HepG2 (cell line): ENCODE measurements around the gene PCP4L1. TPM values are rescaled to one million over a fixed set of nuclear protein-coding genes. Genes with fewer than 3 reads are reported as not detected.
A peak's percentile ranks its signal among the peaks of the same experiment; 100 is the strongest.

Experiments
- CCDC6 ChIP-seq: sonication (generic); formaldehyde crosslinking; IDR thresholded peaks from 2 replicates; pipeline ENCODE4 v1.8.1; 2022; ENCODE audit warnings: mild to moderate bottlenecking, missing genetic modification reagents, moderate library complexity
- DMAP1 ChIP-seq: IDR thresholded peaks from 2 replicates; pipeline ENCODE4 v1.6.1; 2016
- ERF ChIP-seq: IDR thresholded peaks from 2 replicates; pipeline ENCODE4 v1.6.1; 2018; ENCODE audit warnings: missing biosample characterization, missing genetic modification reagents
- HNF1A ChIP-seq, 2 experiments: sonication (generic) in 1 of 2; formaldehyde crosslinking in 1 of 2; IDR thresholded peaks; 2 replicates each; pipeline versions ENCODE4 v1.4.0 to v1.6.1; 2016 to 2020; ENCODE audit warnings: borderline replicate concordance in 1 of 2, low read depth in 1 of 2, mild to moderate bottlenecking in 1 of 2, missing genetic modification reagents in 1 of 2
- HNF4A ChIP-seq: sonication (generic); formaldehyde crosslinking; IDR thresholded peaks from 2 replicates; pipeline ENCODE4 v1.4.0; 2020; ENCODE audit warnings: missing genetic modification reagents
- HOXD1 ChIP-seq: sonication (generic); formaldehyde crosslinking; IDR thresholded peaks from 2 replicates; pipeline ENCODE4 v1.5.0; 2020; ENCODE audit warnings: missing genetic modification reagents
- MXD4 ChIP-seq: IDR thresholded peaks from 2 replicates; pipeline ENCODE4 v1.6.1; 2016; ENCODE audit warnings: mild to moderate bottlenecking, missing biosample characterization, missing genetic modification reagents
- NFKBIZ ChIP-seq: IDR thresholded peaks from 2 replicates; pipeline ENCODE4 v1.6.1; 2018; ENCODE audit warnings: missing genetic modification reagents, missing compliant biosample characterization
- RAD21 ChIP-seq: fragments of 450-650 bp; formaldehyde crosslinking; IDR thresholded peaks from 2 replicates; pipeline ENCODE4 v1.5.0; 2020; ENCODE audit warnings: mild to moderate bottlenecking
- SATB2 ChIP-seq: sonication (generic); formaldehyde crosslinking; IDR thresholded peaks from 2 replicates; pipeline ENCODE4 v1.5.0; 2020; ENCODE audit warnings: missing genetic modification reagents
- SIX1 ChIP-seq: sonication (generic); formaldehyde crosslinking; IDR thresholded peaks from 2 replicates; pipeline ENCODE4 v1.4.0; 2020; ENCODE audit warnings: missing genetic modification reagents, borderline replicate concordance
- TRIM22 ChIP-seq: fragments of 450-650 bp; IDR thresholded peaks from 2 replicates; pipeline ENCODE4 v1.6.1; 2017
- ZFP90 ChIP-seq: sonication (generic); formaldehyde crosslinking; IDR thresholded peaks from 2 replicates; pipeline ENCODE4 v1.8.0; 2022; ENCODE audit warnings: missing genetic modification reagents, mild to moderate bottlenecking, inconsistent platforms, borderline replicate concordance
- ZNF20 ChIP-seq: sonication (generic); formaldehyde crosslinking; IDR thresholded peaks from 2 replicates; pipeline ENCODE4 v1.4.0; 2020; ENCODE audit warnings: mild to moderate bottlenecking, moderate library complexity, missing genetic modification reagents
- ZNF430 ChIP-seq: sonication (generic); formaldehyde crosslinking; IDR thresholded peaks from 2 replicates; pipeline ENCODE4 v1.9.0; 2021; ENCODE audit warnings: mild to moderate bottlenecking, missing genetic modification reagents
- ZNF446 ChIP-seq: sonication (generic); formaldehyde crosslinking; IDR thresholded peaks from 2 replicates; pipeline ENCODE4 v1.5.0; 2020; ENCODE audit warnings: mild to moderate bottlenecking, missing genetic modification reagents
- ZNF501 ChIP-seq: sonication (generic); formaldehyde crosslinking; IDR thresholded peaks from 2 replicates; pipeline ENCODE4 v1.5.1; 2020; ENCODE audit warnings: mild to moderate bottlenecking, moderate library complexity, missing genetic modification reagents
- ZNF597 ChIP-seq: sonication (generic); formaldehyde crosslinking; IDR thresholded peaks from 2 replicates; pipeline ENCODE4 v1.5.0; 2020; ENCODE audit warnings: missing genetic modification reagents
- ZNF609 ChIP-seq: sonication (generic); formaldehyde crosslinking; IDR thresholded peaks from 2 replicates; pipeline ENCODE4 v1.4.0; 2020; ENCODE audit warnings: mild to moderate bottlenecking, missing genetic modification reagents, borderline replicate concordance
- ZNF879 ChIP-seq: sonication (generic); formaldehyde crosslinking; IDR thresholded peaks from 2 replicates; pipeline ENCODE4 v1.8.1; 2023; ENCODE audit warnings: missing genetic modification reagents
- polyA plus RNA-seq, 8 experiments: library from polyadenylated mRNA; depleted of rRNA in 3 of 8; stranded (reverse) in 7 of 8; unstranded in 1 of 8; fragments of >200 nt; fragmentation: Illumina TruSeq in 4 of 8; extraction: Trizol in 4 of 8; gene quantifications; 2 replicates each; pipeline versions ENCODE4 v1.2.1 to v1.2.3, GENCODE V29; 2011 to 2016; ENCODE audit warnings: low read depth in 4 of 8, missing spikeins in 1 of 8, mixed read lengths in 1 of 8; ENCODE audit not compliant: insufficient read depth in 1 of 8
- total RNA-seq, 5 experiments: library from RNA; depleted of rRNA; stranded (reverse); fragments of >200 nt; fragmentation: Illumina TruSeq; extraction: Trizol; gene quantifications; 2 replicates each; pipeline ENCODE4 v1.2.3, GENCODE V29; 2016; ENCODE audit warnings: low read depth in 1 of 5

PCP4L1 gene
- total and polyA plus RNA-seq, 2 of the 13 experiments (the other 11 are each of a cell fraction or from before 2014, with no cell fraction given), result 0.28 TPM; not detected in 1

GRCh38 chr1:161313554-161314200, 55.1 kb downstream of the PCP4L1 start (continued):
- TF ChIP-seq HNF1A (IDR thresholded peaks at IDR 0.05; ENCODE audit: low read depth), result no peak
- no peak for TF ChIP-seq HNF1A (CRISPR knock-in tag; IDR thresholded peaks at IDR 0.05; ENCODE audit: borderline replicate concordance)
- TF ChIP-seq MXD4 (CRISPR knock-in tag), result no peak; the same call in 1 of the 2 replicates
- no peak for TF ChIP-seq NFKBIZ (CRISPR knock-in tag)
- no peak for TF ChIP-seq ZFP90 (CRISPR knock-in tag)
- no peak for TF ChIP-seq SIX1 (CRISPR knock-in tag)
- no peak for TF ChIP-seq TRIM22
- TF ChIP-seq CCDC6, result no peak
- TF ChIP-seq ZNF20 (CRISPR knock-in tag), result no peak
- TF ChIP-seq DMAP1 (CRISPR knock-in tag), result 0 out of 2 replicates have a peak, but pooled peaks have one; percentile 31
- no peak for TF ChIP-seq SATB2 (CRISPR knock-in tag)
- no peak for TF ChIP-seq ZNF597 (CRISPR knock-in tag)
- TF ChIP-seq ZNF446, result peak; percentile 39; the same call in 1 of the 2 replicates
- no peak for TF ChIP-seq ZNF609
- no peak for TF ChIP-seq RAD21 (CRISPR knock-in tag)
- no peak; the same call in 1 of the 2 replicates for TF ChIP-seq ZNF430 (CRISPR knock-in tag)
- TF ChIP-seq ERF (CRISPR knock-in tag), result no peak
- no peak for TF ChIP-seq ZNF501 (CRISPR knock-in tag)
- no peak for TF ChIP-seq ZNF879 (CRISPR knock-in tag)
- no peak for TF ChIP-seq HNF4A
- TF ChIP-seq HOXD1 (CRISPR knock-in tag), result no peak
